ENCODE results near the gene SPAG17. TPM values are rescaled to one million over a fixed set of nuclear protein-coding genes. Genes with fewer than 3 reads are reported as not detected.

The SPAG17 gene
- total RNA-seq, 1 experiment from 2014 or later = 0.52 TPM

DNA sequence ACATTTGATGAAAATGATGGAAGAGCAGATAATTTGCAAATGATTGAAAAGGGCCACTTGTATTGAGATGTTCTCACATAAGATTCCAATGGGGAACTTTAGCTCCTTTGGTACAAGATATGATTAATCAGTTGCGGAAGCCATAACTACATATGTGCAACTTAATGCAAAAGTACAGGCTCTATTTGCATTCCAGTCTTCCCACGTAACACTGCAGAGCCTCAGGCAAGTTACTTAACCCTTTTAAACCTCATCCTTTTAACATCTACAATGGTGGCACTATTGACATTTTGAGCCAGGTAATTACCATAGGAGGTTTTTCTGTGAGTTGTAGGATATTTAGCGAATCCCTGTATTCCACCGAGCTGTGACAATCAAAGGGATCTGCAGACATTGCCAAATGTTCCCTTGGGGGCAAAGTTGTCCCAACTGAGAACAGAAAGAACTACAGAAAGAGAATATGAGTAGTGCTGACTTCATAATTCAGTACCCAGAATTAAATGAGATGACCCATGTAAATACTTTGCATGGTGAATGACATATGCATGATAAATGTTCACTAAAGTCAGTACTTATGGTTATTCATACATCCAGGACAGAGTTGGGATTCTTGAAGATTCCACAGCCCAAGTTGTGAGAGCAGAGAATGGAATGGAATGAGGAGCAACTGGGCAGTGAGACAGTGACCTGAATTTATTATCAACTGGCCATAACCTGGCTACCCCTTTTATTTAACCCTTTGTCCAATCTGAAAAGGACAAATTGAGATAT is 62.6 kb downstream of the SPAG17 start:
- CTCF ChIA-PET = no interaction called here
- peaks cover 7% of the 10 kb centered on the region for H3K9me3 Mint-ChIP-seq
- DNase-seq (ENCODE audit: low spot score) (no peak), ATAC-seq (no peak)
- H3K27ac Mint-ChIP-seq = no peak overlapping the region
- no peaks in the 10 kb centered on the region for H3K27me3 Mint-ChIP-seq (ENCODE audit: low read depth)
- H3K4me1 Mint-ChIP-seq = peaks cover 12% of the 10 kb centered on the region
- TF ChIP-seq, protein P1, sequence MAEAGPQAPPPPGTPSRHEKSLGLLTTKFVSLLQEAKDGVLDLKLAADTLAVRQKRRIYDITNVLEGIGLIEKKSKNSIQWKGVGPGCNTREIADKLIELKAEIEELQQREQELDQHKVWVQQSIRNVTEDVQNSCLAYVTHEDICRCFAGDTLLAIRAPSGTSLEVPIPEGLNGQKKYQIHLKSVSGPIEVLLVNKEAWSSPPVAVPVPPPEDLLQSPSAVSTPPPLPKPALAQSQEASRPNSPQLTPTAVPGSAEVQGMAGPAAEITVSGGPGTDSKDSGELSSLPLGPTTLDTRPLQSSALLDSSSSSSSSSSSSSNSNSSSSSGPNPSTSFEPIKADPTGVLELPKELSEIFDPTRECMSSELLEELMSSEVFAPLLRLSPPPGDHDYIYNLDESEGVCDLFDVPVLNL (CRISPR knock-in tag; IDR thresholded peaks at IDR 0.05; ENCODE audit: borderline replicate concordance, low read depth) = no peak
- TF ChIP-seq, protein P2, sequence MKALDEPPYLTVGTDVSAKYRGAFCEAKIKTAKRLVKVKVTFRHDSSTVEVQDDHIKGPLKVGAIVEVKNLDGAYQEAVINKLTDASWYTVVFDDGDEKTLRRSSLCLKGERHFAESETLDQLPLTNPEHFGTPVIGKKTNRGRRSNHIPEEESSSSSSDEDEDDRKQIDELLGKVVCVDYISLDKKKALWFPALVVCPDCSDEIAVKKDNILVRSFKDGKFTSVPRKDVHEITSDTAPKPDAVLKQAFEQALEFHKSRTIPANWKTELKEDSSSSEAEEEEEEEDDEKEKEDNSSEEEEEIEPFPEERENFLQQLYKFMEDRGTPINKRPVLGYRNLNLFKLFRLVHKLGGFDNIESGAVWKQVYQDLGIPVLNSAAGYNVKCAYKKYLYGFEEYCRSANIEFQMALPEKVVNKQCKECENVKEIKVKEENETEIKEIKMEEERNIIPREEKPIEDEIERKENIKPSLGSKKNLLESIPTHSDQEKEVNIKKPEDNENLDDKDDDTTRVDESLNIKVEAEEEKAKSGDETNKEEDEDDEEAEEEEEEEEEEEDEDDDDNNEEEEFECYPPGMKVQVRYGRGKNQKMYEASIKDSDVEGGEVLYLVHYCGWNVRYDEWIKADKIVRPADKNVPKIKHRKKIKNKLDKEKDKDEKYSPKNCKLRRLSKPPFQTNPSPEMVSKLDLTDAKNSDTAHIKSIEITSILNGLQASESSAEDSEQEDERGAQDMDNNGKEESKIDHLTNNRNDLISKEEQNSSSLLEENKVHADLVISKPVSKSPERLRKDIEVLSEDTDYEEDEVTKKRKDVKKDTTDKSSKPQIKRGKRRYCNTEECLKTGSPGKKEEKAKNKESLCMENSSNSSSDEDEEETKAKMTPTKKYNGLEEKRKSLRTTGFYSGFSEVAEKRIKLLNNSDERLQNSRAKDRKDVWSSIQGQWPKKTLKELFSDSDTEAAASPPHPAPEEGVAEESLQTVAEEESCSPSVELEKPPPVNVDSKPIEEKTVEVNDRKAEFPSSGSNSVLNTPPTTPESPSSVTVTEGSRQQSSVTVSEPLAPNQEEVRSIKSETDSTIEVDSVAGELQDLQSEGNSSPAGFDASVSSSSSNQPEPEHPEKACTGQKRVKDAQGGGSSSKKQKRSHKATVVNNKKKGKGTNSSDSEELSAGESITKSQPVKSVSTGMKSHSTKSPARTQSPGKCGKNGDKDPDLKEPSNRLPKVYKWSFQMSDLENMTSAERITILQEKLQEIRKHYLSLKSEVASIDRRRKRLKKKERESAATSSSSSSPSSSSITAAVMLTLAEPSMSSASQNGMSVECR (CRISPR knock-in tag; IDR thresholded peaks at IDR 0.05; ENCODE audit: borderline replicate concordance) = no peak
- no peaks in the 10 kb centered on the region for H3K36me3 Mint-ChIP-seq
- POLR2A ChIA-PET = no interaction called here
- no peak overlapping the region for H3K4me3 Mint-ChIP-seq

DNA sequence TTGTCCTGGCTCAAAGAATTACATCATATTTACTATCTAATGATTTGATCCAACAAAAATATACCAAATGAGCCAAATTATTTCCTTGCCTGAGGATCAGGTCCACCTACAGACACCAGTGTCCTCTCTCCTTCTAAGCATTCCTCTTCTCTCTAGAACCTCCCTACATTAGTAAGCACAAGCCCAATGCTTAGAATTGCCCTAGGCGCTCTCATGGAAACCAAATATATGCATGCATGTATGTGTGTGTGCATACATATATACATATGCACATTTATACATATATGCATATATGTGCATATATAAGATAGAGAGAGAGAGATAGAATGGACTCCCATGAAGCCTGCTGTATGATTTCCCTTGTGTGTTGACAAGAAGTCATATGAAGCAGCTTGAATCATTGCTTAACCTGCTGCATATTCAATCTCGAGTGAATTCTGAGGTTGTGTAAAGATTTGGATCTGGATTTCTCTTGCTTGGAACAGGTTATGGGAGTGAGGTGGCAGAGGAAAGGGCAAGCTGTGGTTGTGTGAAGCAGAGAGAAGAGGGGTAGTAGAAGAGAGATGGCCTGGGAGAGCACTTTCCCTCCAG is 66.1 kb downstream of the SPAG17 start:
- Mint-ChIP-seq H3K36me3 (no peaks in the 10 kb centered on the region), H3K4me1 (peaks cover 12% of the 10 kb centered on the region), H3K9me3 (no peaks in the 10 kb centered on the region), H3K4me3 (no peak overlapping the region), H3K27ac (no peak overlapping the region), H3K27me3 (ENCODE audit: low read depth) (no peaks in the 10 kb centered on the region; the same call in none of the 2 replicates)
- no peak for TF ChIP-seq JUN (CRISPR knock-in tag; IDR thresholded peaks at IDR 0.05)
- TF ChIP-seq RELA (CRISPR knock-in tag; IDR thresholded peaks at IDR 0.05; ENCODE audit: borderline replicate concordance) = no peak
- CTCF ChIA-PET = interaction anchor here (0.7 kb wide), 1 partner anchor 1156 kb away, joined by 3 read pairs; no protein-coding TSS in a partner anchor
- POLR2A ChIA-PET = no interaction called here
- no peak for ATAC-seq
- DNase-seq (ENCODE audit: low spot score) = no peak

DNA sequence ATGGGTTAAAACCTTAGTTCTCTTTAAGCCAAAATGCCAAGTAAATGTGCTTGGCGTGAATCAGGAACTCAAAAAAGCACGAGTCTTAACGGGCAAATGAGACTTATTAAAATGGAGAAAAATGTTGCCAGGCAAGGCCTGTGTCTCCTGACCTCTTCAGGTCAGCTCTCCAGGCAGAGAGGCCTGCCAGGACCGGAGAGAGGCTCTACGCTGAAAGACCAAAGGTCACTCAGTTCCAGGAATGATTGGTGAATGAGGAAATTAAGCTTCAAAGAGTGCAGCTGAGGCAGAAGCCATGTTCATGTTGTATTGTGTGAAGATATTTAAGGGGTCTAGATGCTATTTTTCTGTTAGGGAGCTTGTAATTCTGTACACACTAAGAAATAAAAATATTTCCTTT is 66.6 kb downstream of the SPAG17 start:
- ATAC-seq = no peak
- no peak for TF ChIP-seq FOXJ3 (CRISPR knock-in tag; IDR thresholded peaks at IDR 0.05; ENCODE audit: borderline replicate concordance)
- TF ChIP-seq ZNF396 (CRISPR knock-in tag; IDR thresholded peaks at IDR 0.05; ENCODE audit: borderline replicate concordance) = no peak
- TF ChIP-seq, protein P3, sequence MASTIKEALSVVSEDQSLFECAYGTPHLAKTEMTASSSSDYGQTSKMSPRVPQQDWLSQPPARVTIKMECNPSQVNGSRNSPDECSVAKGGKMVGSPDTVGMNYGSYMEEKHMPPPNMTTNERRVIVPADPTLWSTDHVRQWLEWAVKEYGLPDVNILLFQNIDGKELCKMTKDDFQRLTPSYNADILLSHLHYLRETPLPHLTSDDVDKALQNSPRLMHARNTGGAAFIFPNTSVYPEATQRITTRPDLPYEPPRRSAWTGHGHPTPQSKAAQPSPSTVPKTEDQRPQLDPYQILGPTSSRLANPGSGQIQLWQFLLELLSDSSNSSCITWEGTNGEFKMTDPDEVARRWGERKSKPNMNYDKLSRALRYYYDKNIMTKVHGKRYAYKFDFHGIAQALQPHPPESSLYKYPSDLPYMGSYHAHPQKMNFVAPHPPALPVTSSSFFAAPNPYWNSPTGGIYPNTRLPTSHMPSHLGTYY (CRISPR knock-in tag; IDR thresholded peaks at IDR 0.05) = no peak
- TF ChIP-seq, protein P4, sequence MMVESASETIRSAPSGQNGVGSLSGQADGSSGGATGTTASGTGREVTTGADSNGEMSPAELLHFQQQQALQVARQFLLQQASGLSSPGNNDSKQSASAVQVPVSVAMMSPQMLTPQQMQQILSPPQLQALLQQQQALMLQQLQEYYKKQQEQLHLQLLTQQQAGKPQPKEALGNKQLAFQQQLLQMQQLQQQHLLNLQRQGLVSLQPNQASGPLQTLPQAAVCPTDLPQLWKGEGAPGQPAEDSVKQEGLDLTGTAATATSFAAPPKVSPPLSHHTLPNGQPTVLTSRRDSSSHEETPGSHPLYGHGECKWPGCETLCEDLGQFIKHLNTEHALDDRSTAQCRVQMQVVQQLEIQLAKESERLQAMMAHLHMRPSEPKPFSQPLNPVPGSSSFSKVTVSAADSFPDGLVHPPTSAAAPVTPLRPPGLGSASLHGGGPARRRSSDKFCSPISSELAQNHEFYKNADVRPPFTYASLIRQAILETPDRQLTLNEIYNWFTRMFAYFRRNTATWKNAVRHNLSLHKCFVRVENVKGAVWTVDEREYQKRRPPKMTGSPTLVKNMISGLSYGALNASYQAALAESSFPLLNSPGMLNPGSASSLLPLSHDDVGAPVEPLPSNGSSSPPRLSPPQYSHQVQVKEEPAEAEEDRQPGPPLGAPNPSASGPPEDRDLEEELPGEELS (CRISPR knock-in tag; IDR thresholded peaks at IDR 0.05) = no peak
- TF ChIP-seq PRRX2 (CRISPR knock-in tag; IDR thresholded peaks at IDR 0.05) = no peak
- TF ChIP-seq, protein P5, sequence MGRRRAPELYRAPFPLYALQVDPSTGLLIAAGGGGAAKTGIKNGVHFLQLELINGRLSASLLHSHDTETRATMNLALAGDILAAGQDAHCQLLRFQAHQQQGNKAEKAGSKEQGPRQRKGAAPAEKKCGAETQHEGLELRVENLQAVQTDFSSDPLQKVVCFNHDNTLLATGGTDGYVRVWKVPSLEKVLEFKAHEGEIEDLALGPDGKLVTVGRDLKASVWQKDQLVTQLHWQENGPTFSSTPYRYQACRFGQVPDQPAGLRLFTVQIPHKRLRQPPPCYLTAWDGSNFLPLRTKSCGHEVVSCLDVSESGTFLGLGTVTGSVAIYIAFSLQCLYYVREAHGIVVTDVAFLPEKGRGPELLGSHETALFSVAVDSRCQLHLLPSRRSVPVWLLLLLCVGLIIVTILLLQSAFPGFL (CRISPR knock-in tag; IDR thresholded peaks at IDR 0.05; ENCODE audit: borderline replicate concordance) = no peak
- no peak for TF ChIP-seq GABPB1 (CRISPR knock-in tag; IDR thresholded peaks at IDR 0.05)
- Mint-ChIP-seq H3K4me1 (peaks cover 16% of the 10 kb centered on the region), H3K4me3 (no peak overlapping the region), H3K36me3 (no peaks in the 10 kb centered on the region), H3K27me3 (ENCODE audit: low read depth) (no peaks in the 10 kb centered on the region; the same call in none of the 2 replicates), H3K9me3 (no peaks in the 10 kb centered on the region), H3K27ac (no peak overlapping the region)
- ChIA-PET POLR2A (no interaction called here), CTCF (no interaction called here)
- DNase-seq (ENCODE audit: low spot score) = no peak

All from WTC11 (cell line).